OCI-M1 (cell line): Measurements from ENCODE around the gene SMOC2.

Source experiments
- DNase-seq: peaks from one replicate; lab custom pipeline; 2025; lab: John Stamatoyannopoulos, UW

SMOC2 gene

DNA sequence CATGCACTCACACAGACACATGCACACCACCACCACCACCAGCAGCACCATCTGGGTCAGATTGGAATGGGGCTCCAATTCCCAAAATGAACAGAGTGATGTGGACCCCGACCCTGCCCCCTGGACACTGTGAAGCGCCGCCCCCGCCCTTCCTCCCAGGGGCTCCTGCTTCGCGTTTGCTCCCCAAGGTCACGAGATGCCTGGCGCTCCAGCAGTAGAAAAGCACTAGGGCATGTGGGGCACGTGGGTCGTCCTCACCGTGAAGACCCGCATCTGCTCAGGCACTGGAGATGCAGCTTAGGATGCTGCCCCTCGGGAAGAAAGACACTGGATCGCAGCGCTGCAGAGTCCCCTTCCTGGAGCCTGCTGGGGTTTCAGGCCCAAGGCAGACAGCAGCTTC is 184.0 kb downstream of the SMOC2 start:
- no peak for DNase-seq

DNA sequence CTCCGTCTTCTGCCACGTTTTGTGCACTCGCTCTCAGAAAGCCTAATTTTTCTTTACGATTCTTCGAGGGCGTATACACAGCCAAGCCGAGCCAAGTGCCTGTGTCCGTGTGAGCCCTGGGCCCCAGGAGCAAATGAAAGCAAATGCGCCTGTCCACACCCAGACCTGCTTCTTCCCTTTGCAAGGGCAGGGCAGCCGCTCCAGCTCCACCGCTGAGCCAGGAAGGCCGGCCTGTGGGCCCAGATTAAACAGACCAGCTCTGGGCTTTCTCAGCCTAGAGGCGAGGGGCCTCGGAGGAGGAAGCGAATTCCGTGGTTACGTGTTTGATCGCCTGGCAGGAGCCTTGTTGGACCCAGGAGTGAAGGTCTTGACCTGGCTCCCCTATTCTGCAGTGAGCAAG is 184.6 kb downstream of the SMOC2 start:
- DNase-seq = no peak

DNA sequence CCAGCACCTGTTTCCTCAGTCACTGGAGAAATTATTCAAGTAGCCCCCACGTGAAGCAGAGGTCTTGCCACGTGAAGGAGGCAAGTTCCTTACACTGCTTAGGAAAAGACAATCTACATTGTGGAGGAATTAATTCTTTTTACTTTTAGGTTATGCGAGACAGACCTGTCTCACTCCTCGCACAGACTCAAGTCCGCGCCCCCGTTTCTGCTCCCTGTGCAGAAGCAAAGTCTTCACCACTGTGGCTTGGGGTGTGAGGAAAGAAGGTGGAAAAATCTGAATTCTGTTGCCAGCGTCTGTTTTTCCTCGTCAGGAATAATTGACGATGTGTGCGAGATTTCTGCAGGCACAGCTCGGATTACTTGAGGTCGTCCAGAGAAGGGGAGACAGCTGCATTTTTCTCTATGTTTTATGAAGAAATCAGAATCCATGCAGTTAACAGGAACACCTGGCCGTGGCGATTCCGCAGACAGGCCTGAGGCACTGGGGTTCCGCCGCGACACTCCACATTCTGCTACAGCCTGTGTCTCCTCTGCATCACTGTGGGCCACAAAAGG is 185.1 kb downstream of the SMOC2 start:
- no peak for DNase-seq

DNA sequence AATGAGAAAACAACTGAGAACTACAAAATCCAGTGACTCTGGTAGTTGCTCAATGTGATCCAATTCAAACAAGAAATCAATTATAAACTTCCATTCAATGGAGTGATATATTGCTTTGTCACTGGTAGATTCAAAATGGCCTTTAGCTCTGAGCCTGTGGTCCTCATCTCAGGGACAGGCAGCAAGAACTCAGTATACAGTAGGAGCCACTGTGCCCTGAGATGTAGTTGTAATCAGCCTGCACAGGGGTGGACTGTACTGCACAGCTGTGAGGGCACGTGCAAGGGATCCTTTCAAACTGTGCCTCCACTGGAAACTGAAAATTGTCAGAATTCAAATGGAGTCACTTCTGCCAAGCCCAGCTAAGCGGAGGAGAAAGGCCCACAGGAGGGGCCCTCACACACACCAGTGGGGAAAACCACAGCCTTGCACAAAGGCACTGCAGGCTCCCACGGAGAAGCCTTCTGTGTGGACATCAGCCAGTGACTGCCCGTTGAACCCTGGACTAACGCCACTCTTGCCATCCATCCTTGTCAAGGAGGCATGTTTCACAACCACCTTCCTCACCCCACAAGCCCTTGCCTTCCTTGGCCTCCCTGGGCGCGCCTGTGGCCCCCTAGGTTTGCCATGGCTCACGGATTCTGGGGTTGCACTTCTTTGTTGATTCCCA is 186.7 kb downstream of the SMOC2 start:
- no peak for DNase-seq

DNA sequence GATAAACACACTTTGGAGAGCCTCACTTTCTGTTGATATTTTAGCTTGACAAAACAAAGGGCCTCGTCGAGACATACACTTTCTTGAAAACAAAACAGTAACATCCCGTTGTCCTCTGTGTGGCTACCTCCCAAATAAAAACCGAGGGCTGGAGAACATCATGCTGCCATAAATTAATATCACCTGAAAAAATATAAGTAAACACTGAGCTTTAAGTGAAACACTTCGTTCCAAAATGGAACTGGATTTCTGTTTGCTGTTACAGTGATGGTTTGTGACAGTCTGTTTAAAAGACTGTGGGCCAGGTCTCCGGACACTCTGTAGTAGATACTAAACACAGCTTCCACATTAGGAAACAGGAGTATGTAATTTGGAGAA is 187.2 kb downstream of the SMOC2 start:
- DNase-seq = no peak

GRCh38 chr6:168628732-168629245 is 187.8 kb downstream of the SMOC2 start:
- no peak for DNase-seq

DNA sequence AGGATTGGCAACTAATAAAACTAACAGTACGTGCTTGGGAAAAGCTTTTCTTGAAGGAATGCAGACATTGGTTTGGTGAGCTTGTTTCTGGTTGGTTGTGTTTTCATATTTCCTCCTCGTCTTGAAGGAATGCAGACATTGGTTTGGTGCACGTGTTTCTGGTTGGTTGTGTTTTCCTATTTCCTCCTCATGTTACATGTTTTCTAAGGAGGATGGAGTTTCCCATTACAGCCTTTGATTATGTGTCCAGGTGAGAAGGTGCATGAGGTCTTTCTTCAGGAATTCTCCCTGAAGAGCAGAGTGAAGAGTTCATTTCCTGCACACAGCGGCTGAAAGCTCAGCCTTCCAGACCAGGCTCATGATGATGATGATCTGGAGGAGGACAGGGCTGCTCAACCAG is 190.6 kb downstream of the SMOC2 start:
- DNase-seq = no peak

DNA sequence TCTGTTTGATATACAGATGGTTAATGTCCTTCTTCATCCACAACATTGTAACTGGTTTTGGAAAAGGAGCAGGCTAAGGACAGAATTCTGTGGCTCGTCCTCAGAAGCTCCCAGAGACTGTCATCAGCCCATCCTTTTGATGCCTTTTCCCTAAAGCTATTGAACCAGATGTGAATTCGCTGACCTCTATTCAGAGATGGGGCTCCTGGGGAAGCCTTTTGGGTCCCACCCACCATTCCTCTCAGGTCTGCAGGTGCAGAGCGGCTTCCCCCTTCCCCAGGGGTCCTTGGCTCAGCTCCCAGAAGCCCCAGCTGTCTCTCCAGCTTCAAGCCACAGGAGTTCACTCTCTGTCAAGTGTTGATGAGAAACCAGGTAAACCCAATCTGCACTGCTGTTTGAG is 191.7 kb downstream of the SMOC2 start:
- DNase-seq = no peak

DNA sequence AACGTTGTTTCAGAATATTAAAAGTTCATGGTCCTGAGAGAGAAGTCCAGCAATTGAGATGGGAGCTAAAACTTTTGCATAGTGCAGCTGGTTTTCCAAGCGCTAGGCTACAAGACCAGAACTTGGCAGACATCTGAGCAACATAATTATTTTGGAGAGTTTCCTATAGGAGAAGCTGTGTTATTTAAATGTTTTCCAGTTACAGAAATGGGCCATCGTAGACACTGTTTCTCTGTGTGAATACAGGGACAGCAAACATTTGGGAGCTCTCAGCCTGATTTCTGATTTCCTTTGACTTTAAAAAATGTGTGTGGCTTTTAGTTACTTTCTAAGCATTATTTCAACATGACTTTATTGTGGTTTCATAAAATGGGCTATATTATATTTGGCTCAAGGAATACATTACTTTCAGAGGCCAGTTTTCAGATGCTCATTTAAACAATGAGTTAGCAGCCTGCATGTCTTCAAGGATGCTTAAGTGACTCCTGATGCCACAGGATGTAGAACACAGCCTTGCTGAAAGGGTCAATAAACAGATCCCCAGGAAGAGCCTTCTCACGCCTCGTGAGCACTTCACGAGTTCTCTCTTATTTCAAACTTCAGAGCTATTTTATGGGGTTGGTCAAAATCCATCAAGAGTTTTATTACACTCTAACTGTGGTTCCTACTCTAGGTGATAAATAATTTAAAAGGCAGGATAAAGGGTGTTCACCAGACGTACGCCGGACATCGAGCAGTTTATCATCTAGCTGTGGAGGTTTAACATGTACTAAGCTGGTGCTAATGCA is 193.8 kb downstream of the SMOC2 start:
- DNase-seq = no peak

DNA sequence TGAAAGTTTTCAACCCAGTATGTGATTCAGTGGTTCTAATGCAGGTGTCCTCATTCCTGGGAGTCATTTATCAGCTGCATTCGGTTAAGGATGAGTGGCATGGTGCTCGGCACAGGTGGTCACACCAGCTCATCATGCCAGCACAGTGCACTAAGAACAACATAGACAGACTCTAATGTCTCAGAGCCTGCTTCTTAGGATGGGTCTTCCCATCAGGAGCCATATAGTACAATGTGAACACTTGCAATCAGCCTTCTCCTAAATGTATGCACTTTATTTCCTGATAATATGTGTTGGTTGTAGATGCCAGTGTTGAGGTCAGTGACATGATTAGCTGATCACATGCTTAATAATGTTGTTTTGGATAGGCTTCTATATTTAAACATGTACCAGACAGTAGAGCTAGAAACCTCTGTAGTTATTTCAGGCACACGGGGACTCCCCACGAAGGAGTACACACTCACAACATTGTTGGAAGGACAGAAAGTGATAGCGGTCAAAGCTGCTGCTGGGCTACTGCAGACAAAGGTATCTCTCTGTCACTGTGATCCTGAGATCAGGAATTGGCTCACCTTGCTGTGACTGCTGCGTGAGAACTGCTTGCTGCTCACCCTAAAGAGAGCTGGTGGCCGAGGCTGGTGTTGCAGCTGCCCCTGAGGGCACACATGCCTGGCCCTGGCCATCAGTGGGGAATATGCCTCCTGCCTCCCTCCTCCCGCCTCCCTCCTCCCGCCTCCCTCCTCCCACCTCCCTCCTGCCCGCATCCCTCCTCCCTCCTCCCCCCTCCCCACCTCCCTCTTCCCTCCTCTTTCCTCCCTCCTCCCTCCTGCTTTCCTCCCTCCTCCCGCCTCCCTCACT is 195.4 kb downstream of the SMOC2 start:
- DNase-seq = no peak

- no peak for DNase-seq
Observed at GRCh38 chr6:168637834-168638233, 196.8 kb downstream of the SMOC2 start.

GRCh38 chr6:168638468-168639271 is 197.7 kb downstream of the SMOC2 start:
- DNase-seq = no peak

DNA sequence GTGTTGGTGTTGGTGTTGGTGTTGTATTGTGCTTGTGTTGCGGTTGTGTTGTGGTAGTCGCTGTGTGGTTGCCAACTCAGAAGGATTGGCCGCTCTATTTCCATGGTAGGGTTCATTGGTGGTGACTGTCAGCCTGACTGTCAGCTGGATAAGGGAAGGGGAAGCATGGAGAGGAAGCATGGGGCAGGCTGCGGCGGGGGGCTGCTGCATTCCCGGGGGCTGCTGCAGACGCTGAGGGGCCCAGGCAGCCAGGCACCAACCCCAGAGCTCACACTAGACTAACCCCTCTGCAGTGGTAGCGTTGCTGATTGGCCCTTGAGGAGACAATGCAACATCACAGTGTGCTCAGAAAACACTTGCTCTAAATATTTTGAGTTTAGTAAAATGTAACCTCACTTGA is 199.2 kb downstream of the SMOC2 start:
- DNase-seq = no peak

- DNase-seq = no peak
Observed at GRCh38 chr6:168640768-168641167, 199.8 kb downstream of the SMOC2 start.

DNA sequence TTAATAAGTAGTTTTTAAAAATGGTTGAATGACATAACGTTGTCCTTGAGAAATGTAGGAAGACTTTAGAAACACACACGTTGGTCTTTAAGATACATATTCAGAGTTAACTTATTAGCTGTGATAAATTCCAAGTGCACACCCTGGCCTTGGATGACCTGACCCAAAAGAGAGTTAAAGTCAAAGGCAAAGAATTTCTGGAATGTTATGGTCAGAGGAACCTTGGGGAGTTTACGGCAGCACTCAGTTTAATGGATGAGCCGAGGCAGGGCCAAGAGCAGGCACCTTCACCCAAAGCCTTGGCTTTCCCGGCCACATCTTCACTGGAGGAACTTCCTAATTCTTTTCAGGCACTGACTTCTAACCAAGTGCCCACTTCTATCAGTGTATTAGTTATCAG is 200.5 kb downstream of the SMOC2 start:
- no peak for DNase-seq

- no peak for DNase-seq
Observed at GRCh38 chr6:168643401-168643800, 202.4 kb downstream of the SMOC2 start.

- no peak for DNase-seq
Observed at GRCh38 chr6:168645326-168645725, 204.3 kb downstream of the SMOC2 start.

DNA sequence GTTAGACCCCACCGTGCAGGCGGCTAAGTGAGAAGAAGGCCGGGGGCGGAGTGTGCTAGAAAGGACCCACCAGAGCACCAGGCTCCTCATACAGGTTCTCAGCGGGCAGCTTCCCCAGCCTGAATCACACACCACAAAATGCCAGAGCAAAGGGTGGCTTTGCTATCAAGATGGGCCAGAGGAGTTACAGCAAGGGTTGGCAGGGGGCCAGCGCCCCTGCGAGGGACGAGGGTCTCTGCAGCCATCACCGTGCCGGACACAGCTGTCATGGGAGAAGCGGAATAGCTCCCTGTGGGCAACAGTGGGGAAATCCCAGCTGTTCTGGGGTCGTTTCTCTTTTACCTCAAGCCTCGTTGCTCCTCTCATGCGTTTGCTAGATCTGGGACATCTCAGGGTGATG is 206.3 kb downstream of the SMOC2 start:
- DNase-seq = no peak

- DNase-seq = no peak
Observed at GRCh38 chr6:168648240-168649125, 207.5 kb downstream of the SMOC2 start.

DNA sequence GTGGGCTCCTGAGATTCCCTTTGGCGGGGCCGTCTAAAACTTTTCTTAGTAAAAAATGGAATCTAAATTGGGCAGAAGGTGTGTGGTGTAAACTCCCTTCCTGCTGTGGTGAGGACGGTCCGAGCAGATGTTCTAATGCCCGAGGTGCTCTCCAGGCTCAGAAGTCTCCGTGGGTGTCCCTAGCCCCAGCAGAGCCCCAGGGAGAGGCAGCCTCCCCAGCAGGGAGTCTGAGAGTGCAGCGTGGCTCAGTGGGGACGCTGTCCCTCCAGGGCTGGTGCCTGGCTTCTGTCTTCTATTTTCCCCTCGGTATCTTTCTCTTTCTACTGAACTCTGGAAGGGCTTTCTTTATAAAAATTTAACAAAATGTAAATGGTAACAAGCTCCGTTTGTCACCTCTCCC is 208.2 kb downstream of the SMOC2 start:
- DNase-seq = no peak
